Endothelial cell of umbilical vein (primary cell): ENCODE measurements around the gene KDSR. TPM values are rescaled to one million over a fixed set of nuclear protein-coding genes. Genes with fewer than 3 reads are reported as not detected.

Experiments
- BruUV-seq: library from RNA; stranded (reverse); fragments of 400-500 nt; replicated peaks from 2 replicates; lab custom pipeline; 2021; lab: Mats Ljungman, UMichigan
- CTCF ChIA-PET: fragments of 300-600, 350-600 bp; sonication (Branson Sonifier 250); formaldehyde crosslinking; loops from one replicate; lab custom pipeline; 2021; ENCODE audit warnings: antibody characterized with exemption, inconsistent platforms; lab: Charles Lee
- POLR2A ChIA-PET: fragments of 300-600, 350-600 bp; sonication (Branson Sonifier 250); formaldehyde crosslinking; loops from one replicate; lab custom pipeline; 2021; ENCODE audit warnings: antibody characterized with exemption, inconsistent platforms; lab: Charles Lee
- DNase-seq: peaks from one replicate; pipeline ENCODE4 v3.0.0-alpha.2; 2011; ENCODE audit warnings: low read depth, low spot score
- FAIRE-seq: peaks from 2 replicates; lab custom pipeline; 2011; peaks lifted over from hg19 to GRCh38; lab: Jason Lieb, UNC
- H2AFZ ChIP-seq: 2 replicates; pipeline ENCODE4 v1.6.0; 2012; ENCODE audit warnings: low read depth, low read length, control low read depth, inconsistent platforms
- H3K27ac ChIP-seq: 2 replicates; pipeline ENCODE4 v1.5.1; 2011; ENCODE audit warnings: low read depth, mild to moderate bottlenecking, control low read depth, low read length, moderate library complexity; ENCODE audit not compliant: insufficient read depth
- H3K27me3 ChIP-seq, 2 experiments: 2 replicates each; pipeline versions ENCODE4 v1.6.0 to v1.6.1; 2011; ENCODE audit warnings: low read length in 2 of 2, mixed read lengths in 1 of 2; ENCODE audit not compliant: control insufficient read depth in 2 of 2, insufficient read depth in 2 of 2
- H3K36me3 ChIP-seq, 2 experiments: 2 replicates in 1 of 2; 3 replicates in 1 of 2; pipeline ENCODE4 v1.5.1; 2011; ENCODE audit warnings: low read length in 2 of 2, mild to moderate bottlenecking in 1 of 2, moderate library complexity in 1 of 2; ENCODE audit not compliant: control insufficient read depth in 2 of 2, insufficient read depth in 2 of 2; ENCODE audit errors: extremely low read depth in 1 of 2
- H3K4me1 ChIP-seq: 3 replicates; pipeline ENCODE4 v1.5.1; 2011; ENCODE audit warnings: mild to moderate bottlenecking, low read length; ENCODE audit not compliant: control insufficient read depth, insufficient read depth; ENCODE audit errors: extremely low read depth
- H3K4me2 ChIP-seq: 2 replicates; pipeline ENCODE4 v1.6.1; 2011; ENCODE audit warnings: low read length, control low read depth, mixed read lengths; ENCODE audit not compliant: insufficient read depth
- H3K4me3 ChIP-seq, 3 experiments: fragments of 200-600 bp in 1 of 3; sonication (generic), shearing (Covaris generic) in 1 of 3; replicated peaks in 1 of 3; 2 replicates each; pipeline ENCODE4 v1.5.1; 2011 to 2016; ENCODE audit warnings: control low read depth in 3 of 3, low read length in 3 of 3, mild to moderate bottlenecking in 2 of 3, inconsistent platforms in 1 of 3, low read depth in 1 of 3, moderate library complexity in 1 of 3; ENCODE audit not compliant: insufficient read depth in 1 of 3
- H3K79me2 ChIP-seq: 2 replicates; pipeline ENCODE4 v1.6.0; 2012; ENCODE audit warnings: low read length, inconsistent platforms; ENCODE audit not compliant: control insufficient read depth, insufficient read depth
- H3K9ac ChIP-seq: replicated peaks from 2 replicates; pipeline ENCODE3; 2011; ENCODE audit warnings: low read length, control low read depth; ENCODE audit not compliant: insufficient read depth; ENCODE audit errors: extremely low read depth
- H3K9me1 ChIP-seq: replicated peaks from 3 replicates; pipeline ENCODE4 v1.6.0; 2011; ENCODE audit warnings: mild to moderate bottlenecking, low read length; ENCODE audit not compliant: control insufficient read depth, insufficient read depth; ENCODE audit errors: extremely low read depth
- H3K9me3 ChIP-seq: replicated peaks from 2 replicates; pipeline ENCODE4 v1.5.1; 2012; ENCODE audit warnings: low read length, inconsistent platforms; ENCODE audit not compliant: control insufficient read depth, insufficient read depth
- H4K20me1 ChIP-seq: replicated peaks from 2 replicates; pipeline ENCODE3; 2011; ENCODE audit warnings: mild to moderate bottlenecking, low read length; ENCODE audit not compliant: control insufficient read depth, insufficient read depth; ENCODE audit errors: extremely low read depth
- EZH2 ChIP-seq: IDR thresholded peaks from 2 replicates; pipeline ENCODE4 v1.6.1; 2012; ENCODE audit warnings: borderline replicate concordance, low read depth, mild to moderate bottlenecking, moderate library complexity, low read length, inconsistent platforms; ENCODE audit not compliant: severe bottlenecking
- FOS ChIP-seq: IDR thresholded peaks from 2 replicates; pipeline ENCODE4 v1.6.1; 2011; ENCODE audit warnings: mild to moderate bottlenecking, low read length, moderate library complexity, borderline replicate concordance; ENCODE audit not compliant: insufficient read depth
- POLR2A ChIP-seq: IDR thresholded peaks from 2 replicates; pipeline ENCODE4 v1.6.1; 2012; ENCODE audit warnings: low read depth, mild to moderate bottlenecking, control low read depth, low read length
- POLR2AphosphoS5 ChIP-seq: IDR thresholded peaks from 2 replicates; pipeline ENCODE4 v1.6.1; 2012; ENCODE audit warnings: low read depth, mild to moderate bottlenecking, control low read depth, low read length, moderate library complexity; ENCODE audit not compliant: insufficient read depth
- dilution Hi-C: fragments of 300-500 bp; cut with MboI; formaldehyde crosslinking; loops from one replicate; pipeline ENCODE4 v1.15.0; 2019; ENCODE audit warnings: low sequenced_read_pairs; ENCODE audit not compliant: extremely low pct_ligation_motif_present
- intact Hi-C: fragments of 100-400 bp; cut with micrococcal nuclease; formaldehyde crosslinking; loops from one replicate; pipeline ENCODE4 v1.10.0; 2022
- polyA plus RNA-seq, 4 experiments: library from polyadenylated mRNA; depleted of rRNA in 3 of 4; stranded (reverse) in 3 of 4; unstranded in 1 of 4; fragments of >200 nt; gene quantifications; 2 replicates each; pipeline versions ENCODE4 v1.2.1 to v1.2.3, GENCODE V29; 2011 to 2012; ENCODE audit warnings: missing spikeins in 1 of 4
- total RNA-seq: library from RNA; stranded (reverse); gene quantifications from 2 replicates; pipeline ENCODE4 v1.2.3, GENCODE V29; 2021
- TF ChIP-seq, protein P1 (sequence below), 2 donors: IDR thresholded peaks; 1 replicate in 1 of 2; 2 replicates in 1 of 2; pipeline ENCODE4 v1.5.1; 2011; ENCODE audit warnings: low read length in 2 of 2, mild to moderate bottlenecking in 2 of 2, moderate library complexity in 2 of 2, control low read depth in 1 of 2, inconsistent platforms in 1 of 2, low read depth in 1 of 2; ENCODE audit not compliant: insufficient read depth in 1 of 2; ENCODE audit errors: extremely low read depth in 1 of 2

KDSR gene
- total and polyA plus RNA-seq, 2 donors (not counting 3 experiments of a cell fraction or from before 2014, with no cell fraction given) = 17.1 to 43.1 TPM

DNA sequence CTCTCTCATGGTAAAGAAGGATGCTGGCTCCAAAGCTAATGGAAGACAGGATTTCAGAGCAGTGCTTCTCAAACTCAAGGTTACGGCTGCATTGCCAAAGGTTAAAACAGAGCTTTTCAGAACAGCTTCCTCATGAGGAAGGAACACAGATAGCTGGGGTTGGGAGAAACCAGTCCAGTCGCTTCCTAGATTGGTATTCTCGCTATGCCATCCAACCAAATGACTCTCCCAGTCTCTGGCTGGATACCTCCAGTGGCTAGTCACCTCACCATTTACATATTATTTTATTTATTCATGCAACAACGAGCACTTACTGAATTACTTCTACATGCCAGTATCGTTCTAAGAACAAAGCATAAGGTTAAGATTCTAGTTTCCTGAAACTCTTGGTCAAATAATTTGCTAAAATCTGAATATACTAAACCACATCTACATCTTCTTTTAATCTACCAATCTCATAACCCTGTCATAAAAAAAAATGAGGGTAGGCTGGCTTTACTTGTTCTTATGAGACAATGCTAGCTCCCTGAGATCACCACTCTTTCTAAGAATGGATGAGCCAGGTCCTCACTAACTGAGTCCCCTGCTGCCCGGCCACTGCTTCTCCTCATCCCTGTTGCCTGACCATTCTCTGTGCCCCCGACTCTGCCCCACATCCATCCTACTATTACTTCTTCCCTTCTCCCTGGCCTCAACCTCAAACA is 20.4 kb downstream of the KDSR start:
- no peak overlapping the region for H3K27ac ChIP-seq
- peaks cover 18 to 29% of the 10 kb centered on the region in 2 experiments for H3K36me3 ChIP-seq
- H3K4me2 ChIP-seq = no peak overlapping the region
- no peaks in the 10 kb centered on the region for H3K4me1 ChIP-seq
- dilution Hi-C loops = no loop called here
- intact Hi-C loops = no loop called here
- H2AFZ ChIP-seq = no peak overlapping the region
- H3K9ac ChIP-seq = no peak overlapping the region
- H3K9me1 ChIP-seq = no peaks in the 10 kb centered on the region
- H3K79me2 ChIP-seq = no peaks in the 10 kb centered on the region
- H3K27me3 ChIP-seq = no peaks in the 10 kb centered on the region
- BruUV-seq = no TSS peak
- ChIA-PET CTCF (no interaction called here), POLR2A (no interaction called here)
- DNase-seq = no peak
- no peak overlapping the region for H3K4me3 ChIP-seq
- H4K20me1 ChIP-seq = no peaks in the 10 kb centered on the region
- TF ChIP-seq, protein P1, sequence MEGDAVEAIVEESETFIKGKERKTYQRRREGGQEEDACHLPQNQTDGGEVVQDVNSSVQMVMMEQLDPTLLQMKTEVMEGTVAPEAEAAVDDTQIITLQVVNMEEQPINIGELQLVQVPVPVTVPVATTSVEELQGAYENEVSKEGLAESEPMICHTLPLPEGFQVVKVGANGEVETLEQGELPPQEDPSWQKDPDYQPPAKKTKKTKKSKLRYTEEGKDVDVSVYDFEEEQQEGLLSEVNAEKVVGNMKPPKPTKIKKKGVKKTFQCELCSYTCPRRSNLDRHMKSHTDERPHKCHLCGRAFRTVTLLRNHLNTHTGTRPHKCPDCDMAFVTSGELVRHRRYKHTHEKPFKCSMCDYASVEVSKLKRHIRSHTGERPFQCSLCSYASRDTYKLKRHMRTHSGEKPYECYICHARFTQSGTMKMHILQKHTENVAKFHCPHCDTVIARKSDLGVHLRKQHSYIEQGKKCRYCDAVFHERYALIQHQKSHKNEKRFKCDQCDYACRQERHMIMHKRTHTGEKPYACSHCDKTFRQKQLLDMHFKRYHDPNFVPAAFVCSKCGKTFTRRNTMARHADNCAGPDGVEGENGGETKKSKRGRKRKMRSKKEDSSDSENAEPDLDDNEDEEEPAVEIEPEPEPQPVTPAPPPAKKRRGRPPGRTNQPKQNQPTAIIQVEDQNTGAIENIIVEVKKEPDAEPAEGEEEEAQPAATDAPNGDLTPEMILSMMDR (IDR thresholded peaks at IDR 0.05; ENCODE audit: extremely low read depth in 1 of 2, insufficient read depth in 1 of 2, low read depth in 1 of 2, low read length in 2 of 2) = no peak
- no peak for TF ChIP-seq FOS
- no peak for TF ChIP-seq POLR2AphosphoS5
- TF ChIP-seq POLR2A = no peak
- no peak for TF ChIP-seq EZH2
- FAIRE-seq = no peak
- H3K9me3 ChIP-seq = no peaks in the 10 kb centered on the region
